PFSK-1 (cell line): ENCODE measurements around the gene METTL26.

Experiments
- FOXP2 ChIP-seq: optimal IDR thresholded peaks from 2 replicates; pipeline ENCODE3; 2011; ENCODE audit warnings: borderline replicate concordance, control low read depth, inconsistent platforms; ENCODE audit not compliant: insufficient read depth; ENCODE audit errors: extremely low read length, extremely low read depth
- POLR2AphosphoS5 ChIP-seq: IDR thresholded peaks from 2 replicates; pipeline ENCODE4 v1.6.1; 2012; ENCODE audit warnings: low read depth, mild to moderate bottlenecking, control low read depth, low read length, moderate library complexity
- SIN3A ChIP-seq: IDR thresholded peaks from 2 replicates; pipeline ENCODE4 v1.6.1; 2012; ENCODE audit warnings: mild to moderate bottlenecking, low read length, moderate library complexity, borderline replicate concordance; ENCODE audit not compliant: insufficient read depth
- TAF1 ChIP-seq: IDR thresholded peaks from 2 replicates; pipeline ENCODE4 v1.6.1; 2012; ENCODE audit warnings: low read length, control low read depth, borderline replicate concordance; ENCODE audit not compliant: insufficient read depth
- TF ChIP-seq, protein P1 (sequence below), 2 experiments: IDR thresholded peaks; 2 replicates each; pipeline versions ENCODE4 v1.6.1 to v1.8.0; 2011 to 2012; ENCODE audit warnings: low read depth in 2 of 2, low read length in 2 of 2, control low read depth in 1 of 2, inconsistent platforms in 1 of 2, mild to moderate bottlenecking in 1 of 2, moderate library complexity in 1 of 2; ENCODE audit not compliant: insufficient read depth in 1 of 2

Gene METTL26

DNA sequence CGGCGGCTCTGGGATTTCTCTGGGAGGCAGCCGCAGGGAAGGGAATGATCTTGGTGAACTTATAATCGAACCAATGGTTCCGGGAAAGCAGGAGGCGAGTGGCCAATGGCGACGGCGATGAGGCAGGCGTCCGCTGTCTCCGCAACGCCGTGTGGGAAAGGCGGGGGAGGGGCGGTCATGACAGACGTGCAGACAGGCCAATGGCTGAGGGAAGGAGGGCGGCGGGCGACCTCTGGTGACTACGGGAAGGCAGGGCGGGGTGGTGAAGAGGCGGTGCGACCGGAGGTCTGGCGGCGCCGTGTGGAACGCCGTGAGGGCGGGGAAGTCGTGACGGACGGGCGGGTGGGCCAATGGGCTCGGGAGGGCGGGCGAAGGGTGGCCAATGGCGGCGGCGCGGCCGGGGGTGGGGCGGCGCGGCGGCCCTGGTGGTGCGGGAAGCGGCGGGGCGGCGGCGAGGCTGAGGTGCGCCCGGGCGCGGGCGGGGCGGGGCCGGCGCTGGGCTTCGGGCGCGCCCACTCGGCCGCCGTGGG is 46.4 kb downstream of the METTL26 start, which contains the start of gene RAB40C:
RAB40C (plus strand) TSS at position 409 of the 530 bp plus-strand sequence. CDS start 226 bp downstream, outside the sequence.
- TF ChIP-seq TAF1: no peak
- TF ChIP-seq, protein P1, sequence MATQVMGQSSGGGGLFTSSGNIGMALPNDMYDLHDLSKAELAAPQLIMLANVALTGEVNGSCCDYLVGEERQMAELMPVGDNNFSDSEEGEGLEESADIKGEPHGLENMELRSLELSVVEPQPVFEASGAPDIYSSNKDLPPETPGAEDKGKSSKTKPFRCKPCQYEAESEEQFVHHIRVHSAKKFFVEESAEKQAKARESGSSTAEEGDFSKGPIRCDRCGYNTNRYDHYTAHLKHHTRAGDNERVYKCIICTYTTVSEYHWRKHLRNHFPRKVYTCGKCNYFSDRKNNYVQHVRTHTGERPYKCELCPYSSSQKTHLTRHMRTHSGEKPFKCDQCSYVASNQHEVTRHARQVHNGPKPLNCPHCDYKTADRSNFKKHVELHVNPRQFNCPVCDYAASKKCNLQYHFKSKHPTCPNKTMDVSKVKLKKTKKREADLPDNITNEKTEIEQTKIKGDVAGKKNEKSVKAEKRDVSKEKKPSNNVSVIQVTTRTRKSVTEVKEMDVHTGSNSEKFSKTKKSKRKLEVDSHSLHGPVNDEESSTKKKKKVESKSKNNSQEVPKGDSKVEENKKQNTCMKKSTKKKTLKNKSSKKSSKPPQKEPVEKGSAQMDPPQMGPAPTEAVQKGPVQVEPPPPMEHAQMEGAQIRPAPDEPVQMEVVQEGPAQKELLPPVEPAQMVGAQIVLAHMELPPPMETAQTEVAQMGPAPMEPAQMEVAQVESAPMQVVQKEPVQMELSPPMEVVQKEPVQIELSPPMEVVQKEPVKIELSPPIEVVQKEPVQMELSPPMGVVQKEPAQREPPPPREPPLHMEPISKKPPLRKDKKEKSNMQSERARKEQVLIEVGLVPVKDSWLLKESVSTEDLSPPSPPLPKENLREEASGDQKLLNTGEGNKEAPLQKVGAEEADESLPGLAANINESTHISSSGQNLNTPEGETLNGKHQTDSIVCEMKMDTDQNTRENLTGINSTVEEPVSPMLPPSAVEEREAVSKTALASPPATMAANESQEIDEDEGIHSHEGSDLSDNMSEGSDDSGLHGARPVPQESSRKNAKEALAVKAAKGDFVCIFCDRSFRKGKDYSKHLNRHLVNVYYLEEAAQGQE (IDR thresholded peaks at IDR 0.05; ENCODE audit: insufficient read depth in 1 of 2, low read depth in 2 of 2, low read length in 2 of 2): no peak
- no peak for TF ChIP-seq POLR2AphosphoS5
- TF ChIP-seq SIN3A: no peak; the same call in 1 of the 2 replicates

DNA sequence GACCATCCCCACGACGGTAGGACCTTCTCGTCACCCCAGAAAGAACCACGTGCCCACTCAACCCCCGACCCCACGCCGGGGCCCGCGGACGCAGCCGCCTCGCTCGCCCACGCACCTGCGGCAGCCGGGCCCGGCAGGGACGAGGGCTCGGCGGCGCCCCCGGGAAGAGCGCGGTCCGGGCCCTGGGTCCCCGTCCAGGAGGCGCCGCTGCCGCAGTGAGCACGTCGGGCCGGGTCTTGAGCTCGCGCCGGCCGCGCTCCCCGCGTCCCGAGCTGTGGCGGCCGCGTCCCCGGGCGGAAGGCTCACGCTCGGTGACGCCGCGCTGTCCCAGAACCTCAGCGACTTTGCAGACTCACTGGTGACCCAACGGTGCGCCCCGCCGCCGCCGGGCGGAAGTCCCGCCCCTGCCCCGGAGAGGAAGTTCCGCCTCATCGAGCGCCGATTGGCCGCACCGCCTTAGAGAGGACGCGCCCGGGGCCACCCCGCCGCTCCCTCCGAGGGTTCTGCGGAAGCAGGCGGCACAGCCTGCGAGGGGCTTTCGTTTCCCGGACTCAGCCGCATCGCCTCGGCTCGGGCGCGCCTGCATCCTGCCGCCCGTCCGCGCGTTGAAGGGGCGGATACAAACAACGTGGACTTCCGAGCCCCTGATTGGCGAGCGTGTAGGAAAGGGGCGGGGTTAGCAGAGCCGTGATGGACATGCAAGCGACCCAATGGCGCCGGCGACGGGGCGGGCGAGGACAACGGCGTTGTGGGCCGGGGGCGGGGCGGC is 47.0 kb downstream of the METTL26 start:
- no peak for TF ChIP-seq SIN3A
- TF ChIP-seq TAF1: peak; percentile 91; the same call in 1 of the 2 replicates
- no peak for TF ChIP-seq FOXP2
- TF ChIP-seq, protein P1 (IDR thresholded peaks at IDR 0.05; ENCODE audit: insufficient read depth in 1 of 2, low read depth in 2 of 2, low read length in 2 of 2): no peak
- TF ChIP-seq POLR2AphosphoS5: peak; percentile 59; the same call in 1 of the 2 replicates

DNA sequence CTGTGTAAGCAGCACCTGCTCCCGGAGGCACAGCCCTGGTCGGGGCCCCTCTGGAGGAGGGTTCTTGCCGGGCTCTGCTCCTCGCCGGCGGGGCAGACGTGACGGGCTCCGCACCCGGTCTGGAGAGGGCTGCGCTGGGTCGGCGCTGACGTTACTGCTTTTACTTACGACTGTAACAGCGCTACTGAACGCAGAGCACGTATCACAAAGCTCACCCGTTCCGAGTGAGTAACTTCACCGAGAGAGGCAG is 47.5 kb downstream of the METTL26 start:
- no peak for TF ChIP-seq SIN3A
- TF ChIP-seq, protein P1 (IDR thresholded peaks at IDR 0.05; ENCODE audit: insufficient read depth in 1 of 2, low read depth in 2 of 2, low read length in 2 of 2): no peak
- no peak for TF ChIP-seq TAF1
- TF ChIP-seq POLR2AphosphoS5: no peak
- TF ChIP-seq FOXP2: no peak

DNA sequence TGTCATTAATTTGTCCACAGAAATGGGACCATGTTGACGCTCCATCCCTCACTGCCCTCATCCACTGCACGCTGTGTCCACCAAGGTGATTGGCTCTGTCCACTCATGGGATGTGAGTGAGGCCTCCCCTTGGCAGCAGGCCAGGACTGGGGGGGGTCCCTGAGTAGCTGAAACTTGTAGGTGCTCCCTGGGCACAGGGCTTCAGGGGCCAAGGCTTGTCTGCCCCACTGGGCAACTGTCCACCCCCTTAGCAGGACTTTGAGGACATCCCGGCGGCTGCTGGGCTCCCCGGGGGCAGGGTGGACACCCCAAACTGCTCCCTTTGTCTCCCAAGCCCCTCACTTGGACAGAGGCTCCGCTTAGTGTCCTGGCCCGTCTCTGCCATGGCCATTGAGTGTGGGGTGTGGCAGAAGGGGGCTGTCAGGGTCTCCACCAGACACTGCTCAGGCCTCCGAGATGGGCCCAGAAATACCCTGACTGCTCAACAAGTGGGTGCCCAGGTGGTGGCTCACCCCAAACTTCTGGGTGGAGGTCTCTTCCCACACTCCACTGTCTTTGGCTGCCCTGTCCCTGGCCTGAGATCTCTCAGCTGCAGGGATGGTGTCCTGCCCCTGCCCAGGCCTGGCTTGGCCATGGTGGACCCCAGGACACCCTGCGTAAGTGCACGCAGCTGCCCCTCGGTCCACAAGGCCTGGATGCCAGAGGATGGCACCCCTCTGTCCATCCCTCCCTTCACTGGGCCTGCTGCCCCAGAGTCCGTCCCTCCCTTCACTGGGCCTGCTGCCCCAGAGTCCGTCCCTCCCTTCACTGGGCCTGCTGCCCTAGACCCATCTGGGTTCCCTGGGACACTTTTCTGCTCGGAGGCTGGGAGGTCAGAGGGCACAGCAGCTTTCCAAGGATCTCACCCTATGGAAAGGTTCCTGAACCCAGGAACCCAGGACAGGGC is 49.2 kb downstream of the METTL26 start:
- TF ChIP-seq FOXP2: no peak
- TF ChIP-seq, protein P1 (IDR thresholded peaks at IDR 0.05; ENCODE audit: insufficient read depth in 1 of 2, low read depth in 2 of 2, low read length in 2 of 2): no peak
- no peak for TF ChIP-seq POLR2AphosphoS5
- no peak for TF ChIP-seq SIN3A
- no peak for TF ChIP-seq TAF1
